Gastrocnemius medialis (tissue), 4 donors: ENCODE results near the gene CASKIN1.

Experiments
- CTCF ChIP-seq, 5 experiments: fragments of 450-650 bp in 3 of 5; fragments of 200-600 bp in 2 of 5; sonication (generic) in 2 of 5; IDR thresholded peaks in 4 of 5; conservative IDR thresholded peaks in 1 of 5; 1 replicate in 4 of 5; 2 replicates in 1 of 5; pipeline ENCODE4 v1.5.1; 2016 to 2019; ENCODE audit warnings: antibody characterized with exemption in 5 of 5, mild to moderate bottlenecking in 3 of 5, moderate library complexity in 3 of 5
- POLR2A ChIP-seq, 2 donors: fragments of 450-650 bp; IDR thresholded peaks; one replicate each; pipeline ENCODE4 v1.6.1; 2017; ENCODE audit warnings: antibody characterized with exemption in 2 of 2, mild to moderate bottlenecking in 2 of 2, moderate library complexity in 2 of 2

- no peak for TF ChIP-seq POLR2A (IDR thresholded peaks at IDR 0.05)
- no peak for TF ChIP-seq CTCF (IDR thresholded peaks at IDR 0.05 in 4 of 5, conservative IDR thresholded peaks at IDR 0.05 in 1 of 5)
These were observed 33.7 kb downstream of the CASKIN1 start for GRCh38 chr16:2162676-2163118.
